Measurements from ENCODE around the gene IRF1.
"Not testable (repeated sequence)": the region's sequence is repeated elsewhere in the genome, so short reads cannot be mapped to it uniquely, and the experiment has no call there.

Gene IRF1

DNA sequence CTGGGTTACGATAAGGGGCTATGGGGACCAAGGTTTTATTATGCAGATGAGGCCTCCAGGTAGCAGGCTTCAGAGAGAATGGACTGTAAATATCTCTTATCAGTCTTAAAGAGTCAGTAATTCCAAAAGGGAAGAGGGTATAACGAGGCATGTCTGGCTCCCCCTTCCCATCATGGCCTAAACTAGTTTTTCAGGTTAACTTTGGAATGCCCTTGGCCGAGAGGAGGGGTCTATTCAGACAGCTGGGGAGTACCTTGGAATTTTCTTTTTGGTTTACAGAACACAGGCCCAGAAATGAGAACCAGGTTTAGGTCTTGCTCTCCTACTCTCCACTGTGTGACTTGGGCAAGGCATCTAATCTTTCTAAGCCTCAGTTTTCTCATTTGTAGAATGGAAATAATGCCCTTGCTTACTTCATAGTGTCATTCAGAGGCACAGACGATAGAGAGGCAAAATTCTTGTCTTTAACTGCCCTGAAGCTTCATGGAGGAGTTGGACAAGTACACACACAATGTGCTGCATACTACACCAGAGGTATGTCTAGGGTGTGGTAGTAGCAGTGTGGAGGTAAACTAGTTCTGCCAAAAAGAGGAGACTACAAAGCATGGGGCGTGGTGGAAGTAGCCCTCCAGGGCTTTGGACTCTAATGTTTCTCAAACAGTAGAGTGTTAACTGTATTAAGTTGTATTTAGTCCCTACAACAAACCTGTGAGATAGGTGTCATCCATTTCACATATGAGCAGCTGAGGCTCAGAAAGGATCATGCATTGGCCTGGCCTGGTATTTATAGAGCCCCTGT is 45.5 kb downstream of the IRF1 start:
- DNase-seq (ENCODE audit: insufficient read length, low spot score) (no peak), FAIRE-seq (no peak)
- TF ChIP-seq, protein P1, sequence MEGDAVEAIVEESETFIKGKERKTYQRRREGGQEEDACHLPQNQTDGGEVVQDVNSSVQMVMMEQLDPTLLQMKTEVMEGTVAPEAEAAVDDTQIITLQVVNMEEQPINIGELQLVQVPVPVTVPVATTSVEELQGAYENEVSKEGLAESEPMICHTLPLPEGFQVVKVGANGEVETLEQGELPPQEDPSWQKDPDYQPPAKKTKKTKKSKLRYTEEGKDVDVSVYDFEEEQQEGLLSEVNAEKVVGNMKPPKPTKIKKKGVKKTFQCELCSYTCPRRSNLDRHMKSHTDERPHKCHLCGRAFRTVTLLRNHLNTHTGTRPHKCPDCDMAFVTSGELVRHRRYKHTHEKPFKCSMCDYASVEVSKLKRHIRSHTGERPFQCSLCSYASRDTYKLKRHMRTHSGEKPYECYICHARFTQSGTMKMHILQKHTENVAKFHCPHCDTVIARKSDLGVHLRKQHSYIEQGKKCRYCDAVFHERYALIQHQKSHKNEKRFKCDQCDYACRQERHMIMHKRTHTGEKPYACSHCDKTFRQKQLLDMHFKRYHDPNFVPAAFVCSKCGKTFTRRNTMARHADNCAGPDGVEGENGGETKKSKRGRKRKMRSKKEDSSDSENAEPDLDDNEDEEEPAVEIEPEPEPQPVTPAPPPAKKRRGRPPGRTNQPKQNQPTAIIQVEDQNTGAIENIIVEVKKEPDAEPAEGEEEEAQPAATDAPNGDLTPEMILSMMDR (IDR thresholded peaks at IDR 0.05; ENCODE audit: insufficient read depth, missing control alignments), result no peak

- TF ChIP-seq, protein P1 (IDR thresholded peaks at IDR 0.05; ENCODE audit: insufficient read depth, missing control alignments), result no peak
- FAIRE-seq (no peak), DNase-seq (ENCODE audit: insufficient read length, low spot score) (no peak)
Observed at GRCh38 chr5:132444061-132444460, 46.5 kb downstream of the IRF1 start.

GRCh38 chr5:132439521-132440089 is 51.0 kb downstream of the IRF1 start:
- TF ChIP-seq, protein P1 (IDR thresholded peaks at IDR 0.05; ENCODE audit: insufficient read depth, missing control alignments), result no peak
- DNase-seq (ENCODE audit: insufficient read length, low spot score) (no peak), FAIRE-seq (no peak)

- DNase-seq (ENCODE audit: insufficient read length, low spot score) (no peak), FAIRE-seq (no peak)
- TF ChIP-seq, protein P1 (IDR thresholded peaks at IDR 0.05; ENCODE audit: insufficient read depth, missing control alignments), result no peak
Observed at GRCh38 chr5:132438917-132439316, 51.7 kb downstream of the IRF1 start.

GRCh38 chr5:132438267-132438645 is 52.3 kb downstream of the IRF1 start:
- FAIRE-seq; DNase-seq (ENCODE audit: insufficient read length, low spot score): not testable (repeated sequence)

DNA sequence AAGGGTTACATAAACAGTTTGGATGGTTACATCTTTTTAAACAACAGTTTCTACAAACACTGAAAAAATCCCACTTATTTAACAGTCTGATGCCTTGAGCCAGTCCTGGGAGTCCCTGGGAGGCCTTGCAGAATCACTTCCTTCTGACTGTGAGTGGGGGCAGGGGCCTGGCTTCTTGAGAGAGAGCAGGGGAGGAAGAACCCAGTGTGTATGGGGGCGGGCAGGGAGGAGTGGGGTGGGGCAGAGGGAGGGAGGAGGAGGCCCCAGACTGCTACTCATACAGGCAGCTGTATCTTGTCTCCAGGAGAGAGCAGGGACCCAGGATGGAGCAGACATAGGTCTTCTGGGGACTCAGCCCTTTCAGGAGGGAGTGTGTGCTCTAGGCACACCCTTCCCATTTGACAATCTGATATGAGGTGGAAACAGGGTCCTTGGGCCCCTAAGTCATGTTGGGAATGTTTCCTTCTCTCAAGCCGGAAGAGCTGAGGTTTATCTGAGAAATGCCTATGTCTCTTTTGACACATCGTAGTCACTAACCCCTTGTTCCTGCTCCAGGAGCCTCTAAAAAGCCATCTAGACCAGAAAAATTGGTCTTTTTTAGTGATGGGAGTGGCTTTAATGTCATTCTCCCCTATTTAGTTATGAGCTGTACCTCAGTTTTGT is 52.8 kb downstream of the IRF1 start:
- TF ChIP-seq, protein P1 (IDR thresholded peaks at IDR 0.05; ENCODE audit: insufficient read depth, missing control alignments), result no peak
- FAIRE-seq, result no peak
- DNase-seq (ENCODE audit: insufficient read length, low spot score), result no peak

- FAIRE-seq (no peak), DNase-seq (ENCODE audit: insufficient read length, low spot score) (no peak)
- TF ChIP-seq, protein P1 (IDR thresholded peaks at IDR 0.05; ENCODE audit: insufficient read depth, missing control alignments), result no peak
Observed at GRCh38 chr5:132436936-132437335, 53.6 kb downstream of the IRF1 start.

All from D721Med (cell line).